Caco-2 (cell line): ENCODE data around the gene MBD6. TPM values are rescaled to one million over a fixed set of nuclear protein-coding genes. Genes with fewer than 3 reads are reported as not detected.

Experiments
- BruUV-seq: library from RNA; stranded (reverse); fragments of 400-500 nt; replicated peaks from 2 replicates; lab custom pipeline; 2021; lab: Mats Ljungman, UMichigan
- CTCF ChIA-PET: fragments of 300-600 bp; sonication (Branson Sonifier 250); formaldehyde crosslinking; loops from one replicate; lab custom pipeline; 2022; ENCODE audit warnings: antibody characterized with exemption; lab: Charles Lee
- POLR2A ChIA-PET: fragments of 300-600 bp; sonication (Branson Sonifier 250); formaldehyde crosslinking; loops from one replicate; lab custom pipeline; 2022; ENCODE audit warnings: antibody characterized with exemption; lab: Charles Lee
- DNase-seq, 2 experiments: peaks; one replicate each; pipeline versions ENCODE4 v3.0.0 to v3.0.0-alpha.2; 2020 to 2022
- H3K27me3 ChIP-seq: replicated peaks from 2 replicates; pipeline ENCODE4 v1.6.0; 2011; ENCODE audit warnings: low read length; ENCODE audit not compliant: control insufficient read depth, insufficient read depth
- H3K36me3 ChIP-seq: 2 replicates; pipeline ENCODE4 v1.5.1; 2011; ENCODE audit warnings: low read length; ENCODE audit not compliant: control insufficient read depth, insufficient read depth
- H3K4me1 ChIP-seq: fragments of 250-450 bp; sonication (Bioruptor Pico); 2 replicates; pipeline ENCODE4 v1.5.1; 2020; ENCODE audit warnings: mild to moderate bottlenecking
- H3K4me3 ChIP-seq: 2 replicates; pipeline ENCODE4 v1.5.1; 2011; ENCODE audit warnings: low read depth, mild to moderate bottlenecking, control low read depth, low read length
- H3K9me3 ChIP-seq: fragments of 250-450 bp; sonication (Bioruptor Pico); 2 replicates; pipeline ENCODE4 v1.5.1; 2020; ENCODE audit warnings: mild to moderate bottlenecking, moderate library complexity
- H3K27ac Mint-ChIP-seq: one replicate; pipeline ENCODE4 v1.8.0; 2022; ENCODE audit warnings: mixed read lengths; ENCODE audit not compliant: unreplicated experiment
- H3K27me3 Mint-ChIP-seq: one replicate; pipeline ENCODE4 v1.8.0; 2022; ENCODE audit warnings: mixed read lengths; ENCODE audit not compliant: insufficient read depth, unreplicated experiment
- H3K36me3 Mint-ChIP-seq: one replicate; pipeline ENCODE4 v1.8.0; 2022; ENCODE audit warnings: mild to moderate bottlenecking, mixed read lengths; ENCODE audit not compliant: insufficient read depth, unreplicated experiment
- H3K4me1 Mint-ChIP-seq: one replicate; pipeline ENCODE4 v1.8.0; 2022; ENCODE audit warnings: low read depth, mixed read lengths; ENCODE audit not compliant: unreplicated experiment
- H3K4me3 Mint-ChIP-seq: one replicate; pipeline ENCODE4 v1.8.0; 2022; ENCODE audit warnings: mild to moderate bottlenecking, moderate library complexity, mixed read lengths; ENCODE audit not compliant: unreplicated experiment
- H3K9me3 Mint-ChIP-seq: one replicate; pipeline ENCODE4 v1.8.0; 2022; ENCODE audit warnings: mixed read lengths; ENCODE audit not compliant: unreplicated experiment
- intact Hi-C: fragments of 100-400 bp; cut with micrococcal nuclease; formaldehyde crosslinking; loops from one replicate; pipeline ENCODE4 v1.10.0; 2022; ENCODE audit not compliant: unreplicated experiment
- total RNA-seq: library from RNA; stranded (reverse); gene quantifications from 2 replicates; pipeline ENCODE4 v1.2.3, GENCODE V29; 2022
- TF ChIP-seq, protein P1 (sequence below), 2 experiments: fragments of 200-600 bp in 1 of 2; IDR thresholded peaks; 1 replicate in 1 of 2; 2 replicates in 1 of 2; pipeline versions ENCODE4 v1.5.1 to v1.8.0; 2011 to 2022; ENCODE audit warnings: antibody characterized with exemption in 1 of 2, control low read depth in 1 of 2, inconsistent platforms in 1 of 2, low read depth in 1 of 2, low read length in 1 of 2, mild to moderate bottlenecking in 1 of 2, moderate library complexity in 1 of 2; ENCODE audit not compliant: insufficient read depth in 1 of 2, severe bottlenecking in 1 of 2, unreplicated experiment in 1 of 2

The MBD6 gene
- total RNA-seq, 1 experiment from 2014 or later, result 82.2 TPM

DNA sequence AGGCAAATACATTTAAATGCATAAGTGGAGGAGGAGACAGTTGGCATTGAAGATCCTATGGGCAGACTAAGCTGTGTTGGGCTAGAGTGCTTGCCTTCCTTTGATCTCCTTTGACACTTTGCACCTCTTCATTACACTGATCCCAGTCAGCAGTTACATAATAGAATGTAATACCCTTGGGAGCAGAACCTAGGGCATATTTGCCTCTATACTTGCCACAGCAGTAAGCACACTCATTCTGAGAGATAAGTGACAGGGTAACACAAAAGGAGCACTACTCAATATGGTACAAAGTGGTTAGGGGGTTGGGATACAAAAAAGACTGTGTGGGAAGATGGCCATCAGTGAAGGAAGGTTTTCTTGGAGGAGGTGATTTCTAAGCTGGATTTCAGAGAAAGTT lies 25.8 kb upstream of the MBD6 start:
- TF ChIP-seq, protein P1, sequence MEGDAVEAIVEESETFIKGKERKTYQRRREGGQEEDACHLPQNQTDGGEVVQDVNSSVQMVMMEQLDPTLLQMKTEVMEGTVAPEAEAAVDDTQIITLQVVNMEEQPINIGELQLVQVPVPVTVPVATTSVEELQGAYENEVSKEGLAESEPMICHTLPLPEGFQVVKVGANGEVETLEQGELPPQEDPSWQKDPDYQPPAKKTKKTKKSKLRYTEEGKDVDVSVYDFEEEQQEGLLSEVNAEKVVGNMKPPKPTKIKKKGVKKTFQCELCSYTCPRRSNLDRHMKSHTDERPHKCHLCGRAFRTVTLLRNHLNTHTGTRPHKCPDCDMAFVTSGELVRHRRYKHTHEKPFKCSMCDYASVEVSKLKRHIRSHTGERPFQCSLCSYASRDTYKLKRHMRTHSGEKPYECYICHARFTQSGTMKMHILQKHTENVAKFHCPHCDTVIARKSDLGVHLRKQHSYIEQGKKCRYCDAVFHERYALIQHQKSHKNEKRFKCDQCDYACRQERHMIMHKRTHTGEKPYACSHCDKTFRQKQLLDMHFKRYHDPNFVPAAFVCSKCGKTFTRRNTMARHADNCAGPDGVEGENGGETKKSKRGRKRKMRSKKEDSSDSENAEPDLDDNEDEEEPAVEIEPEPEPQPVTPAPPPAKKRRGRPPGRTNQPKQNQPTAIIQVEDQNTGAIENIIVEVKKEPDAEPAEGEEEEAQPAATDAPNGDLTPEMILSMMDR (IDR thresholded peaks at IDR 0.05; ENCODE audit: insufficient read depth in 1 of 2, low read depth in 1 of 2, low read length in 1 of 2, severe bottlenecking in 1 of 2, unreplicated experiment in 1 of 2), result no peak
- no TSS peak for BruUV-seq
- peaks cover 10% of the 10 kb centered on the region for H3K4me1 Mint-ChIP-seq

DNA sequence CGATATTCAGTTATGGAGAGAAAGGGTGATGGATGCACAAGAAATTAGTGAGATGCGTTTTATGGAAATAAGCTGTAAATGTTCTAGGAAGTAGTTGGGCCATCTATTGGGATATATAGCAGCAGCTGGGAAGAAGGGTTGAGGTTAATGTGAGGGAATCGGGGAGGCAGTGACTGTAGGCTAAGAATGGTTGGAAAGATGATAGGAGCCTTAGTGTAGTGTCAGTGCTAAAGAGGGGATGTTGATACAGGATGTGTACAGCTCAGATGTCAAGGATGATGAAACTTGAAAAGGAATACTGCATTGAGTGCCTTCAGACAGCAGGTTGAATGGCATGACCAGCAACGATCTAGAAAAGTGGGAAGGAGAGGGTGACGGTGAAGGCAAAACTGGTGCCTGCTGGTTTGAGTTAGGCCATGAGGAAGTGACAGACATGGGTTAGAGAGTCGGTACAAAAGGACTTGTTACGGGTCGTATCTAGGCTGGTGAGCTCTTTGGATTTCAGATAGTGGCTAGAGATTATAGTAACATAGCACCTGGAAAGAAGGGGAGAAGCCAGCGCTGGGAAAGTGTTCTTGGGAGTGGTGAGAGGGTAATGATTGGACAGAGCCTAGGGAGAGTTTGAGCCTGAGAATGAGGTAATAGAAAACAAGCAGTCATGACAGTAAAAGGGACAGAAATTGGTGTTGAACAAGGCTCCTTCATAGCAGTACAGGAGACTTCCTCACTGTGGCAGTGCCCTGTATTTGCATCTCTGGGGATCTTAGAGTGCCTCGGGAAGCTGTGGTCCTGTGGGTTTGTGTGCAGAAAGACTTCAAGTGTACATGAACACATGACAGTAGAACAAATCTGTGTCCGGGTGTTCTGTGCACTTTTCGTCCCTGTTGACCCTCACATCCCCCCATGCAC lies 25.1 kb upstream of the MBD6 start:
- no TSS peak for BruUV-seq
- H3K36me3 Mint-ChIP-seq, result peaks cover 89% of the 10 kb centered on the region
- CTCF ChIA-PET, result interaction anchor here (0.6 to 0.7 kb wide), 2 partner anchors 34 to 246 kb away, joined by 5 to 11 read pairs; no protein-coding TSS in a partner anchor

More for the DNA sequence above, 25.8 kb upstream of the MBD6 start:
- DNase-seq, result no peak
- Histone ChIP-seq H3K9me3 (no peaks in the 10 kb centered on the region), H3K27me3 (no peaks in the 10 kb centered on the region), H3K4me1 (no peaks in the 10 kb centered on the region), H3K4me3 (no peak overlapping the region), H3K36me3 (peaks cover 4% of the 10 kb centered on the region; the same call in 1 of the 2 replicates)
- Mint-ChIP-seq H3K4me3 (no peak overlapping the region), H3K27ac (peak overlapping the region; percentile 65), H3K27me3 (no peaks in the 10 kb centered on the region), H3K9me3 (peaks cover 6% of the 10 kb centered on the region), H3K36me3 (peaks cover 89% of the 10 kb centered on the region)
- POLR2A ChIA-PET, result interaction anchor here (0.5 kb wide), 1 partner anchor 479 kb away, joined by 5 read pairs; no protein-coding TSS in a partner anchor
- intact Hi-C loops, result no loop called here
- CTCF ChIA-PET, result interaction anchor here (0.6 to 0.7 kb wide), 2 partner anchors 33 to 245 kb away, joined by 5 to 11 read pairs; no protein-coding TSS in a partner anchor

DNA sequence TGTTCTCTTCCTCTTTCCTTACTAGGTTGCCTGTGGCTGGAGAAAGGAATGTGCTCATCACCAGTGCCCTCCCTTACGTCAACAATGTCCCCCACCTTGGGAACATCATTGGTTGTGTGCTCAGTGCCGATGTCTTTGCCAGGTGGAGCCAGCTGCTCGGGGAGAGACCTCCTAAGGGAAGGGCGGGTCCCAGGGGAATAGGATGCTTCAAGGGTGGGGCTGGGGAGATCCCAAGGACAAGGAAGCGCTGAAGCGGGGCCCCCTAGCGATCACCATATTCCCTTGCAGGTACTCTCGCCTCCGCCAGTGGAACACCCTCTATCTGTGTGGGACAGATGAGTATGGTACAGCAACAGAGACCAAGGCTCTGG lies 24.5 kb upstream of the MBD6 start:
- Histone ChIP-seq H3K4me1 (no peaks in the 10 kb centered on the region), H3K36me3 (peaks cover 4% of the 10 kb centered on the region; the same call in 1 of the 2 replicates), H3K27me3 (no peaks in the 10 kb centered on the region), H3K4me3 (no peak overlapping the region), H3K9me3 (no peaks in the 10 kb centered on the region)
- TF ChIP-seq, protein P1 (IDR thresholded peaks at IDR 0.05; ENCODE audit: insufficient read depth in 1 of 2, low read depth in 1 of 2, low read length in 1 of 2, severe bottlenecking in 1 of 2, unreplicated experiment in 1 of 2), result no peak
- H3K9me3 Mint-ChIP-seq, result peaks cover 6% of the 10 kb centered on the region
- intact Hi-C loops, result no loop called here
- H3K4me3 Mint-ChIP-seq, result no peak overlapping the region
- H3K36me3 Mint-ChIP-seq, result peaks cover 89% of the 10 kb centered on the region
- CTCF ChIA-PET, result no interaction called here
- H3K4me1 Mint-ChIP-seq, result peaks cover 10% of the 10 kb centered on the region
- no peaks in the 10 kb centered on the region for H3K27me3 Mint-ChIP-seq
- DNase-seq, result no peak
- POLR2A ChIA-PET, result no interaction called here
- H3K27ac Mint-ChIP-seq, result peak overlapping the region; percentile 39
- no TSS peak for BruUV-seq

More for the DNA sequence above, 25.1 kb upstream of the MBD6 start:
- Histone ChIP-seq H3K4me3 (no peak overlapping the region), H3K36me3 (peaks cover 4% of the 10 kb centered on the region; the same call in 1 of the 2 replicates), H3K27me3 (no peaks in the 10 kb centered on the region), H3K4me1 (no peaks in the 10 kb centered on the region), H3K9me3 (no peaks in the 10 kb centered on the region)
- TF ChIP-seq, protein P1 (IDR thresholded peaks at IDR 0.05; ENCODE audit: insufficient read depth in 1 of 2, low read depth in 1 of 2, low read length in 1 of 2, severe bottlenecking in 1 of 2, unreplicated experiment in 1 of 2), result no peak
- no peaks in the 10 kb centered on the region for H3K27me3 Mint-ChIP-seq
- H3K4me3 Mint-ChIP-seq, result no peak overlapping the region
- peaks cover 6% of the 10 kb centered on the region for H3K9me3 Mint-ChIP-seq
- H3K27ac Mint-ChIP-seq, result peak overlapping the region; percentile 65
- intact Hi-C loops, result no loop called here
- H3K4me1 Mint-ChIP-seq, result peaks cover 10% of the 10 kb centered on the region
- POLR2A ChIA-PET, result interaction anchor here (0.5 kb wide), 1 partner anchor 479 kb away, joined by 5 read pairs; no protein-coding TSS in a partner anchor
- no peak for DNase-seq
